ENCODE results near the gene CMIP. TPM values are rescaled to one million over a fixed set of nuclear protein-coding genes. Genes with fewer than 3 reads are reported as not detected.

The CMIP gene
- total RNA-seq, 1 donor from 2014 or later: 27.7 TPM

DNA sequence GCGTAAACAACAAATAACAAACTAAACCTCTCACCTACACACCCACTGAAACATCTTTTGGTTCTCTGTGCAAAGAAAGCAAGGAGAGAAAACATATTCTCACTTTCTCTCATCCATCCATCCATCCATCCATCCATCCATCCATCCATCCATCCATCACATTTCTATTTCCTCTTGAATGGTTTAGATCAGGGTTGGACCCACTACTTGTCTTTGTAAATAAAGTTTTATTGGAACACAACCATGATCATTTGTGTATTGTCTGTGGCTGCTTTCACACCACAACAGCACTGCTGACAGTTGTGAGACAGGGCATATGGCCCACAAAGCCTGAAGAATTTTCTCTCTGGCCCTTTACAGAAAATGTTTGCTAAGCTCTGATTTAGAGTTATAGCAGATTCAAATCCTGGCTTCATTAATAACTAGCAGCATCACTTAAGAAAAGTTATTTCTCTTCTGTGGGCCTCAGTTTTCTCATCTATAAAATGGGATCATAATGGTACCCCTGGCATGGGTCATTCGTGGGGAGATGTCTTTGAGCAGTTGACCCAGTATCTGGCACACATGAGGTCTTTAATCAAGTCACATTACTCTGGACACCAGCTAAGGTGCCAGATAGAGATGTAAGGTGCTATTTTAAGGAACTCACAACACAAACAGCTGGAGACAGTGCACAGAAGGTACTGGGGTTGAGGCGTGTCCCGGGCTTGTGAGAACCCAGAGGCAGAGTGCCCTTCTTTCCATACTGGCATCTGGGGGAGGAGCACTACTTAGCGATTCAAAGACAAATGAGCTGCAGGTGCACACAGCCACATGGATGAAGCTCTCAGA is 146.3 kb downstream of the CMIP start:
- no peak overlapping the region for H3K4me3 ChIP-seq (ENCODE audit: low read depth, low read length)
- no peaks in the 10 kb centered on the region for H3K27me3 ChIP-seq (ENCODE audit: control insufficient read depth, insufficient read depth, low read length)
- TF ChIP-seq, protein P1, sequence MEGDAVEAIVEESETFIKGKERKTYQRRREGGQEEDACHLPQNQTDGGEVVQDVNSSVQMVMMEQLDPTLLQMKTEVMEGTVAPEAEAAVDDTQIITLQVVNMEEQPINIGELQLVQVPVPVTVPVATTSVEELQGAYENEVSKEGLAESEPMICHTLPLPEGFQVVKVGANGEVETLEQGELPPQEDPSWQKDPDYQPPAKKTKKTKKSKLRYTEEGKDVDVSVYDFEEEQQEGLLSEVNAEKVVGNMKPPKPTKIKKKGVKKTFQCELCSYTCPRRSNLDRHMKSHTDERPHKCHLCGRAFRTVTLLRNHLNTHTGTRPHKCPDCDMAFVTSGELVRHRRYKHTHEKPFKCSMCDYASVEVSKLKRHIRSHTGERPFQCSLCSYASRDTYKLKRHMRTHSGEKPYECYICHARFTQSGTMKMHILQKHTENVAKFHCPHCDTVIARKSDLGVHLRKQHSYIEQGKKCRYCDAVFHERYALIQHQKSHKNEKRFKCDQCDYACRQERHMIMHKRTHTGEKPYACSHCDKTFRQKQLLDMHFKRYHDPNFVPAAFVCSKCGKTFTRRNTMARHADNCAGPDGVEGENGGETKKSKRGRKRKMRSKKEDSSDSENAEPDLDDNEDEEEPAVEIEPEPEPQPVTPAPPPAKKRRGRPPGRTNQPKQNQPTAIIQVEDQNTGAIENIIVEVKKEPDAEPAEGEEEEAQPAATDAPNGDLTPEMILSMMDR (IDR thresholded peaks at IDR 0.05; ENCODE audit: insufficient read depth, low read length, poor library complexity, severe bottlenecking): no peak
- H3K36me3 ChIP-seq (ENCODE audit: control insufficient read depth, insufficient read depth, low read length): no peaks in the 10 kb centered on the region
- no peak for DNase-seq (ENCODE audit: low read depth)

DNA sequence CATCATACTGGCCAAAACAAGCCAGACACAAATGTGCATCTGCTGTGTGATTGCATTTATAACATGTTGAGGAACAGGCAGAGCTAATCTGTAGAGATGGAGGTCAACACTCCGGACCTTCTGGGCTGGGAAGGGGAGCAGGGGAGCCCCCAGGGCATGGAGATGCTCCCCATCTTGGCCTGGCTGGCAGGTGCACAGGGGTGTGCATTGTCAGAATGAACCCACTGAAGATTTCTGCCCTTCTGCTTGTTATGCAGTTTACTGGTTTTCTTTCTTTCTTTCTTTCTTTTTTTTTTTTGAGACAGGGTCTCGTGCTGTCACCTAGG is 146.9 kb downstream of the CMIP start:
- Histone ChIP-seq H3K27me3 (ENCODE audit: control insufficient read depth, insufficient read depth, low read length) (no peaks in the 10 kb centered on the region), H3K4me3 (ENCODE audit: low read depth, low read length) (no peak overlapping the region), H3K36me3 (ENCODE audit: control insufficient read depth, insufficient read depth, low read length) (no peaks in the 10 kb centered on the region)
- DNase-seq (ENCODE audit: low read depth): no peak
- TF ChIP-seq, protein P1 (IDR thresholded peaks at IDR 0.05; ENCODE audit: insufficient read depth, low read length, poor library complexity, severe bottlenecking): no peak

DNA sequence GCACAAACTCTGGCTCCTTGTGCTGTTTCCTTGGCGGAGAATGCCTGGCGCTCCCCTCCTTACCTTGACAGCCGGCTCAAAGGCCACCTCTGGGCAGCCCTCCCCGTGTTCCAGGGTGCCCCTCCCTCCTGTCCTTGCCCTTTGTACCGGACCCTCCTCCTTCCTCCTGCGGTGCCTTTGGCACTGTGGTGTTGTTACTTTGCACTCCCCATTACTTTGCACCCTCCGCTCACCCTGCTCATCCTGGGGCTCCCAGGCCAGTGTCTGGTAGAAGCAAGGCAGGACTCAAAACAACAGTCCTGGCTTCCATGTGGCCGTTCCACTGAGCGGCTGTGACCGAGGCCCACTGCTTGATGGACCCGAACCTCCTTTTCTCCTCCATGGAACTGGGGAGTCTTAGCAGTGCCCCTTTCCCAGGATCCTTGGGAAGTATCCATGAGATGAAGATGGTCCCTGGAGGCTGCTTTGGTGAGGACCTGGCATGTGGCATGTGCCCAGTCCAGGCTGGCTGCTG is 147.8 kb downstream of the CMIP start:
- no peaks in the 10 kb centered on the region for H3K36me3 ChIP-seq (ENCODE audit: control insufficient read depth, insufficient read depth, low read length)

DNA sequence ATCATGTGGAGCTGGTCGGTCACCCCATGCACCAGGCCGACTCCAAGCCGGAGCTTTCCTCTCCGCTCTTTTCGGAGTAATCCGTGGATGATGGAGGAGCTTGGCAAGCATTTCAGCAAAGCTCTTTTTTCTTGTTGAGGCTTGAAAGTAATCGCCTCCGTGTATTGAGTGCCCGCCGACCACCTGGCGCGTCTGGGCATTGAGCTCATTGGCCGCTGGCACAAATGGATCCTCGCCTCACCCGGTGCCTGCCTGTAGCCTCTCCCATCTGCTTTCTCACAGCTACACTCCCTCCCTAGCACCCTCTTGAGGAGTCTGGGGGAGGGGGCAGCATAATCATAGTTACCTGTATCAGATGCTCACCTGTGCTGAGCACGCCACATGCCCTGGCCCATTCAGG is 148.9 kb downstream of the CMIP start:
- TF ChIP-seq, protein P1 (IDR thresholded peaks at IDR 0.05; ENCODE audit: insufficient read depth, low read length, poor library complexity, severe bottlenecking): no peak
- Histone ChIP-seq H3K4me3 (ENCODE audit: low read depth, low read length) (no peak overlapping the region), H3K36me3 (ENCODE audit: control insufficient read depth, insufficient read depth, low read length) (no peaks in the 10 kb centered on the region), H3K27me3 (ENCODE audit: control insufficient read depth, insufficient read depth, low read length) (no peaks in the 10 kb centered on the region)
- no peak for DNase-seq (ENCODE audit: low read depth)

More for the DNA sequence above, 147.8 kb downstream of the CMIP start:
- Histone ChIP-seq H3K4me3 (ENCODE audit: low read depth, low read length) (no peak overlapping the region), H3K27me3 (ENCODE audit: control insufficient read depth, insufficient read depth, low read length) (no peaks in the 10 kb centered on the region)
- TF ChIP-seq, protein P1 (IDR thresholded peaks at IDR 0.05; ENCODE audit: insufficient read depth, low read length, poor library complexity, severe bottlenecking): no peak
- no peak for DNase-seq (ENCODE audit: low read depth)

DNA sequence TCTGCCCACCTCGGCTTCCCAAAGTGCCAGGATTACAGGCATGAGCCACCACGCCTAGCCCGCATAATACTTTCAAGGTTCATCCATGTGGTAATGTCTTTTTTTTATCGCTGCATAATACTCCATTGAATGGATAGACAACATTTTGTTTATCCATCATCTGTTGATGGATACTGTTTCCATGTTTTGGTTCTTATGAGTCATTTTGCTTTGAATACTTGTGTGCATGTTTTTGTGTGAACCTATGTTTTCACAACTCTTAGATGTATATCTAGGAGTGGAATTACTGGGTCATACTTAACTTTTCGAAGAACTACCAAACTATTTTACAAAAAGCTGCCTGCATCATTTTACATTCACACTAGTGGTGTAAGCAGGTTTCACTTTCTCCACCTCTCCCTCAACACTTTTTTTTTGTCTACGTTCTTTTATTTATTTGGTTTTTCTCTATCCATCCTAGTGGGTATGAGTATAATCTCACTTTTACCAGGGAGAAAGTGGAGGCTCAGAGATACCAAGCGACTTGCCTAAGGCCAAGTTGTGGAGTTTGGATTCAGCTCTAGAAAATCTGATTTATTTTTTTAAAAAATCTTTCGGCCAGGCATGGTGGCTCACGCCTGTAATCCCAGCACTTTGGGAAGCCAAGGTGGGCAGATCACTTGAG is 151.2 kb downstream of the CMIP start:
- TF ChIP-seq, protein P1 (IDR thresholded peaks at IDR 0.05; ENCODE audit: insufficient read depth, low read length, poor library complexity, severe bottlenecking): no peak
- DNase-seq (ENCODE audit: low read depth): no peak
- H3K36me3 ChIP-seq (ENCODE audit: control insufficient read depth, insufficient read depth, low read length): no peaks in the 10 kb centered on the region
- H3K27me3 ChIP-seq (ENCODE audit: control insufficient read depth, insufficient read depth, low read length): no peaks in the 10 kb centered on the region
- H3K4me3 ChIP-seq (ENCODE audit: low read depth, low read length): no peak overlapping the region
